Hippocampal formation (tissue), 2 donors: Measurements from ENCODE around the gene TMEM63A.
"Not testable (repeated sequence)": the region's sequence is repeated elsewhere in the genome, so short reads cannot be mapped to it uniquely, and the experiment has no call there.

Source experiments
- DNase-seq, 2 donors: peaks; one replicate each; lab custom pipeline; 2025; lab: John Stamatoyannopoulos, UW

TMEM63A gene

DNA sequence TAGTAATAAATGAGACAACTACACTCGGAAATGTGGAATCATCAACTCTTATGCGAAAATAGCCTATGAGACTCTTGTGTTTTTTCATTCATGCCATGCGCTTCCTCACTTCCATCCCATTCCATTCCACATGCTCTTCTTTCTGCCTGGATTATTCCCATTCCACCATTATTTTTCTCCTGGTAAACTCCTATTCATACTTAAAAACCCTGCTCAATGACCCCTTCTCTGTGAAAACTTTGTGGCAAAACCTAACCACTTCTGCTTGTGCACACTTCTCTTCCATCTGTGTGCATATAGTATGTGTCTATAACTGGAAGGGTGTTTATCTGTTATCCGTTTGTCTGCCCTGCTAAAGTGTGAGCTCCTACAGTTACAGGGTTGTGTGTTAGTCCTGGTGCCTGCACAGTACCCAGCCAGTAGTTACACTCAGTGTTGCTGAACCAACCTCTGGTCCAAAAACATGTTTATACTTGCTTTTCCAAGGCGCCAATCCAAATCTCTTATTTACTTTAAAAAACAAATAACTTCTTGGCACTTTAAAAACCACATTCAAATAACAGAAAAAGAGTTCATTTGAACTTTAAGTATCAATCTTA, 61.6 kb downstream of the TMEM63A start:
- no peak for DNase-seq

DNA sequence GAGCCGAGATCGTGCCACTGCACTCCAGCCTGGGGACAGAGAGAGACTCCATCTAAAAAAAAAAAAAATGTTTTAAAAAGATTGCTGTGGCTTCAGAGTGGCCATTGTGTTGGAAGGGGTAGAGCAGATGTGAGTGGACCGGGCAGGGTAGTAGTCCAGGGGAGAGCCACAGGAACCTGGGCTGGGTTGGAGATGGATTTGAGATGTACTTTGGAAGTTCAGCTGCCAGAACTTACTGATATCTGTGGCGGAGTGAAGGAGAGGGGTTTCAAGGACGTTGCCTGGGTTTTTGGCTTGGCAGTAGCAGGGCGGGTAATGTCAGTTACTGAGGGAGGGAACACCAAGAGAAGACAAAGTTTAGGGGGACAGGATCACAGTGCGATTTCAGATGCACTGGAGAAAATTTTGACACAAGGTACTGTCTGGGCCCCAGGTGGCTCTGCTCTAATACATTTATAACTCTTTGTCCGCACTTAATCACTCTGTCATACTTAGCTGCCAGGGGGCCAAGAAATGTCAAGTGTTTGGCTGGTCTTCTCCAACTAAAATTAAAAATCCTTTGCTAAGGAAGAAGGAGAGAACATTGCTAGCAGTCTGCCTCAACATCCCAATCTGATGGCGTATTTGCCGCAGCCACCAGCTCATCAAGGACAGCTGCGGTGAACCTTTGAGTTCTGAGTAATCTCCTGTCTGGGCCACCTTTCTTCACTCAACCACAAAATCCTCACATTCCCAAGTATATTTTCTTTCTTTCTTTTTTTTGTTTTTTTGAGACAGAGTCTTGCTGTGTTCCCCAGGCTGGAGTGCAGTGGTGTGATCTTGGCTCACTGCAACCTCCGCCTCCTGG, 62.6 kb downstream of the TMEM63A start:
- no peak for DNase-seq

DNA sequence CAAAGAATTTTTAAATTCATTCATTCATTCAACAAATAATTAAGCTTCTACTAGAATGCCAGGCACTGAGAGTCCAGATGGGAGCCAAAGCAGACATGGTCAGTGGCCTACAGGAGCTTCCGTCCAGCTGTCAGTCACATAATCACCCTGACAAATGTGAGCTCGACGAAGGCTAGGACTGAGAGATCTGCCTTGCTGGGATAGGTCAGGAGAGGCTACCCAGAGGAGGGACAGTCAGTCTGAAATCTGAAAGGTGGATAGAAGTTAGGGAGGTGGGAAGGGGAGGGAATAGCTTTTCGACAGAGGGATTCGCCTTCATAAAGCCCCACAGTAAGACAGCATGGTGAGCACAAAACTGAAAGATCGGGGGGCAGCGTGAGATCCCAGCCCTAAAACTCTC, 64.0 kb downstream of the TMEM63A start:
- no peak for DNase-seq

DNA sequence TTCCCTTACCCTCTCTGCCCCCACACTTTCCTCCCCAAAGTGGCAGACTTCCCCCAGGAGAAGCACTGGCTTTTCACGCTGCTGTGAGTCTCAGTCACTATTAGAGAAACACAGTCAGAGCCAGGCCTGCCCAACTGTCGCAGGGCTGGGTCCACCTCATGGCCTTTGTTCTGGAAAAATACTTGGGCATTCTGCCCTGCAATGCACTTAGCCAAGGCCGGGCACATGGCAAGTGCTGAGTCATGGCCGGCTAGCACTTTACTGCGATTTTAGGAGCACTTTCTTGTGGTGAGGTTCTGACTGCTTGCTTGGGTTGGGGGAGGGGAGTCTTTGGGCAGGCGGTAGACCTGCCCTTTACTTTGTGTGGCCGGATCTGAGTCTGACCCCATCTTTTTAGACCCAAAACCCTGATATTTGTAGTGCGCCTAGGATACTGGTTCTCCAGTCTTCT, 64.5 kb downstream of the TMEM63A start:
- peak; percentile 78 to 80 for DNase-seq

DNA sequence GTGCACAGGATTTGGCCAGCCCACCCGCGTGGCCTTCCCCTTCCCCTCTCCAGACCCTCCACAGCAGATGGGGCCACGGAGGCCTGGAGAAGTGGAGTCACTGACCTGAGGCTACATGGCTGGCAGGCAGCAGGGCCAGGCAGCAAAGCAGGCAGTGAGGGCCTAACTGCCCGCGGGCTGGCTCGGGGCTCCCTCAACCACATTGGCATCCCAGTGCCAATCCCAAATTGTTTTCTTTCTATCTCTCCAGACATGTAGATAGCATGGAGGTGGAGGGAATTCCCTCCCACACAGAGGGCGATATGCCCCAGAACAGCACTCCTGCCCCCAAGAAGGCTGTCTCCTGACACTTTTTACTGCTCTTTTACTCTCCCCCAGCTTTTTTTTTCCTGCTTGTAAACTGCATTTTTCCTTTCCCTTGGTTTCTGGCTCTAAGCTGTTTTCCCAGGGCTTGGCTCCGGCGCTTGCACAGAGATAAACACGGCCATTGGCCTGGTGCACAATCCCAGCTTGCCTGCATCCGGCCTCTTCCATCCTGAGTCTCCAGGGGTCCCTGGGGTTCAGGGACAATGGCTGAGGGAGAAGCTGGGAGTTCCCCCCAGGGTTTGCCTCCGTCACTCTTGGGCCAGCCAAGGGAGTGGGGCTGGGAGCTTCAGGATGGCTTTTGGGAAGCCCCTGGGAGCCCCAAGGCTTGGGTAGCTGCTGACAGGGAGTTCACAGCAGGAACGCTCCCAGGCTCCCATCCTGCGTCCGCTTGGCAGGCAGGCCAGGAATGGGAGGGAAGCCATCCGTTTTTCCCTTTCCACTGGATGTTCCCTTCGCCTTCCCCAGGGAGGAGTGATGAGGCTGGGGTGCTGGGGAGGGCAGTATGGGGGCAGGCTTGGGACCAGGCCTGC, 65.3 kb downstream of the TMEM63A start:
- DNase-seq, result no peak

DNA sequence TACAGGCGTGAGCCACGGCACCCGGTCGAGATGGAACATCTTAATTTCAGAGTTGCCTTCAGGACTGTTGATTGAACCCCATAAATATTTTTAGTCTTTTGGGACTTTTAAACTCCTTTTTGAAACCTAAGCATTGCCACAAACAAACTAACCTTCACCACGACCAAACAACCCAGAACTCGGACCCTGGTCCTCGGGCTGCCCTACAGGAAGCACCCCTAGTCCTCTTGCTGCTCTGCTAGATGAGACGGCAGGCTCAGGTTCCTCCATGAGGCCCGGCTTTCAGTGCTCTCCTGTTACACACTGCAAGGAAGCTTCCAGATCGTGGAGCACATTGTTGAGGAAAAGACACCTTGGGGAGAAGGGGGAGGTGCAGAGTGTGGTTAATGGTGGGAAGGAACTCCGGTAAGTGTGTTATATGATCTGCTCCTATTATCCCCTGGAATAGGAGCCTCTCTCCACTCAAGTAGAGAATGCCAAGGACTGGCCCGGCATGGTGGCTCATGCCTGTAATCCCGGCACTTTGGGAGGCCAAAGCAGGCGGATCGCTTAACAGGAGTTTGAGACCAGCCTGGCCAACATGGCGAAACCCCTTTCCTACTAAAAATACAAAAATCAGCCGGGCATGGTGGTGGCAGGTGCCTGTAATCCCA, 66.5 kb downstream of the TMEM63A start:
- DNase-seq, result no peak

DNA sequence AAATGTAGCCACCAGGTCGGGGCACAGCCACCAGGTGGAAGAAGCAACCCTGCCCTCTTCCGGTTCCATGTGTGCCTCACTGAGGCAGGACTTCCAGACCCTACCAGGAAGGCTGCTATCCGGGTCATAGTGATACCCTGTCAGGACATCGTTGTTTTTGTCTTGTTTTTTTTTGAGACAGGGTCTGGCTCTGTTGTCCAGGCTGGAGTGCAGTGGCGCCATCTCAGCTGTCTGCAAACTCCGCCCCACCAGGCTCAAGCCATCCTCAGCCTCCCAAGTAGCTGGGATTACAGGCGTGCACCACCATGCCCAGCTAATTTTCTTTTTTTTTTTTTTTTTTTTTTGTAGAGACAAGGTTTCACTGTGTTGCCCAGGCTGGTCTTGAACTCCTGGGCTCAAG, 67.1 kb downstream of the TMEM63A start:
- DNase-seq, result not testable (repeated sequence)

DNA sequence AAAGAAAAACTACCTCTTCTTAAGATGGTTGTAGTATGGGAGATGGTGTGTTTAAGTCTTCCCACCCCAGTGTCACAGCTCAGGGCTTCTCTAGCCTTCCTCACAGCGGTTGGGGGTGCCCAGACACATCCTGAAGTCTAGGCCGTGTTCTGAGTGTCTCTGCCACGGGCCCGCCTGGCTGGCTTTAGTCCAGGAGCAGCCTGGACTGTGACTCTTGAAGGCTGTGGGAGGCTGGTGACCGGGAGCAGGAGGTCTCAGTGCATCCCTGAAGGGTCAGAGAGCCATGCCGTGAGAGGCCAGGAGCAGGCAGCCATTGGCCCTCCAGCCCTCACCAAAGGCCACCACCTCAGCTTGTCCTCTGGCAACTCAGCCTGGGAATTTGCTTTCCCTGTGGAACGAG, 67.8 kb downstream of the TMEM63A start:
- DNase-seq, result no peak

DNA sequence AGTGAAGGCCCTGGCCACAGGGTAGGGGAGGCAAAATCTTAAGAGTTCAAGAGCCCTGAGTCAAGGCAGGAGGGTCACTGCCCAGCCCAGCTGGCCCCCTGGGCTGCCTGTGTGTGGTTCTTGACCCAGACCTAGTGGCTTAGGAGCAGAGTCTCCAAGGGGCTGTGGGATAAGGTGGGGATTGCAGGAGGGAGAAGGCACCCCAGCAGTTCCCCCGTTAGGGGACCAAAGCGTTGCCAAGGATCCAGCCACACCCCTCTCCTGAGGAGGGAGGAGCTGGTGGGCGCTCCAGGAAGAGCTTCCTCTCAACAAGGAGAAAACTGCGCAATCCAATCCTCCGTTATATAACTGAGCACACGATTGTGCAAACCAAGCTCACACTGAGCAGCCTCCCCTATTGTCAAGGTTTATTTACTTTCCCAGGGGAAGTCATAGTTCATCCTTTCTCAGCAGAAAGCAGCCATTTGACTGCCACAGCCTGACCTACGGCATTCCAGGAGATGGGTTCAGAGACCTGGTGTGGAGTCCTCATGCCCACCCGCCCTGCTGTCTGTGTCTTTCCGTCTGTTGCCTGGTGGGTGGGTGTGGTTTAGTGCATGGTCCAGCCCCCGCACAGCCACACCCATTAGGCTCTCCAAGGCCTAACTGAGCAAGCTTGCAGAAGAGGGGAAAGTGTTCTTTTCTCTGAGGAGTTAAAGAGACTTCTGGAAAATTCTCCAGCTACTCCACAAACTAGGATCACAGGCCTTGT, 68.8 kb downstream of the TMEM63A start:
- no peak for DNase-seq

DNA sequence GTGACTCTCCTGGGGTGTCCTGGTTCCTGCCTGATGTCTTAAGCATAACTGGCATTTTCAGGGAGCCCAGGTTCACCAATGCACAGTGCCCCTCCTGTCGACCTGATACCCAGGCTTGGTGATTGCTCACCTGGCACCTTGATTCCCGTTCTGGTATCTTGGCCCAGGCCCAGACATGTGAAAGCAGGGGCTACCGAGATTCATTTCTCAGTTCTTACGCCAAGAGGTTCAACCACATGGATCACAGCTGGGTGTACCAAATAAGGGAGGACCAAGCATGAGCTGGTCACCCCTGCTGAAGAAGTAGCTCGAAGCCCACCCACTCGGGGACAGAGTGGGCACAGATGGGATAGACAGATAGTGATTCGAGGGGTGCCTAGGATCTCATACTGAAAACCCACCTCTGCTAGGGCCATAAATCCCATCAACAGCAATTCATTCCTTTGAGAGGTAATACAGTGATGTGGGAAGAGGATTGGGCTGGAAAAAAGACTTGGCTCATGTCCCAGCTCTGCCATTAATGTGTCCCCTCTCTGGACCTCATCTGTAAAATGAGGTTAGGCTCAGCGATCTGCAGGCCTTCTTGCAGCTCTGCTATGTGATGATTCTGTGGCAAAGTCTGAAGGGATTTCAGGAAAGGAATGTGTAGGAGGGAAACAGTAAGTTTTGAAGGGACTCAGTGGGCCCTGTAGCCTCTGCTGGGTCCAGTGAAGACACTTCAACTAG, 69.5 kb downstream of the TMEM63A start:
- DNase-seq, result no peak

DNA sequence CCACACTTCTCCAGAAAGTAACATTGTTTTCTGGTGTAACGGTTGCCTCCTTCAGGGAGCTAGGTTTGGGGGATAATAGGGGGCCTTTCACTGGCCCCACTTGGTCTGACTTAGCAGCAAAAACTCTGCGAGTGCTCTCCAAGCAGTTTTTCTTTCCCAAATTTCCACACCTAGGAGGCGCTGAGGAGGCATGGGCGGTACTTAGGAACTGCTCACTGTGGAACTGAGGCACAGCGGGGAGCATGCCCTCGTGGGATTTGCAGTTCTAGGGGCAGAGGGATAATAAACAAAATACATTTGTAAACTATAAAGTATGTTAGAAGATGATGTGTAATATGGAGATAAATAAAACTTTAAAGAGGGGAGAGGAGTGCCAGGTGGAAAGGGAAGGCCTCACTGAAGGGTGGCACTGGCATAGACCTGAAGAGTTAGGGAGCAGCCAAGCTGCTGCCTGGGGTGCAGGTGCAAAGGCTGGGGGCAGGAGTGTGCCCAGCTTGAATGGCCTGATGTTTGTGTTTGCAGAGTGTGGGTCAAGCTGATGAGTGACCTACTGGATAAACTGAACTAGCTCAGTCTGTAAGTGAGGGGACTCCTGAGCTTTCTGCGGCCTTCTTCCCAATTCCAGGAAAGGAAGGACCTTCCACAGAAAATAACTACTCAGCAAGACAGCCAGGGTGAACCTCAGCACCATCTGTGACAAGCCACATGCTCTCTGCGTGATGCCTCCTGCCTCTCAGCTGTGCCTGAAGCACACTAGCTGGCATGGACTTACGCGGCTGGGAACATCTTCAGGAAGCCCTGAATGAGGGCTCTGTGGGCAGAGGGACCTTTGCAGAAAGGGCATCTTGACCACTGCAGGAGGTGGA, 70.3 kb downstream of the TMEM63A start:
- peak in 1 of 2 donors; percentile 29 for DNase-seq

DNA sequence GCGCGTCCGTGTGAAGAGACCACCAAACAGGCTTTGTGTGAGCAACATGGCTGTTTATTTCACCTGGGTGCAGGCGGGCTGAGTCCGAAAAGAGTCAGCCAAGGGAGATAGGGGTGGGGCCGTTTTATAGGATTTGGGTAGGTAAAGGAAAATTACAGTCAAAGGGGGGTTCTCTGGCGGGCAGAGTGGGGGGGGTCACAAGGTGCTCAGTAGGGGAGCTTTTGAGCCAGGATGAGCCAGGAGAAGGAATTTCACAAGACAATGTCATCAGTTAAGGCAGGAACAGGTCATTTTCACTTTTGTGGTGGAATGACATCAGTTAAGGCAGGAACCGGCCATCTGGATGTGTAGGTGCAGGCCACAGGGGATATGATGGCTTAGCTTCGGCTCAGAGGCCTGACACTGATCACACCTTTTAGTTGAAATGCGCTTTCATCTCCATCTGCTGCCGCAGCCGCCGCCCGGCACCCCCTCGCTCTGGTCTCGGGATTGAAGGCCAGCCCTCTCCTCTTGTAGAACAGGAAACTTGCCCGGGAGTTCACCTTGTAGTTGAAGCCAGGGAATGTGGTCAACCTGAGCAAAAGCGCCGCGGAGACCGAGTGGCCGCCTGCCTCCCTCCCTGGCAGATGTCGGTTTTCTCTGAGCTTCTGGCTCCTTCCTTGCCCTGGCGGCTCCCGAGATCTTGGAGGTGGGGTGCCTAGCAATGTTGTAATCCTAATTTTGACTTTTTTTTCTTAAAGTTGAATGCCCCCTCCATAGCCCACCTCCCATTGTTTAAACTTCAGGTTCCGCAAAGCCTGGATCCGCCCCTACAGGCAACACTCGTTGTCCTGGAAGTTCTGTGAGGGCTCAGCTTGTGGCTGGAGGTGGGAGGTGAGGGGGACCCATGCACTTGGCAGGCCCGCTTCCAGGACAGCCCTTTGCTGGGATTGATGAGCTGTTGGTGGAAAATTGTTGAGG, 71.3 kb downstream of the TMEM63A start:
- not testable (repeated sequence) for DNase-seq

DNA sequence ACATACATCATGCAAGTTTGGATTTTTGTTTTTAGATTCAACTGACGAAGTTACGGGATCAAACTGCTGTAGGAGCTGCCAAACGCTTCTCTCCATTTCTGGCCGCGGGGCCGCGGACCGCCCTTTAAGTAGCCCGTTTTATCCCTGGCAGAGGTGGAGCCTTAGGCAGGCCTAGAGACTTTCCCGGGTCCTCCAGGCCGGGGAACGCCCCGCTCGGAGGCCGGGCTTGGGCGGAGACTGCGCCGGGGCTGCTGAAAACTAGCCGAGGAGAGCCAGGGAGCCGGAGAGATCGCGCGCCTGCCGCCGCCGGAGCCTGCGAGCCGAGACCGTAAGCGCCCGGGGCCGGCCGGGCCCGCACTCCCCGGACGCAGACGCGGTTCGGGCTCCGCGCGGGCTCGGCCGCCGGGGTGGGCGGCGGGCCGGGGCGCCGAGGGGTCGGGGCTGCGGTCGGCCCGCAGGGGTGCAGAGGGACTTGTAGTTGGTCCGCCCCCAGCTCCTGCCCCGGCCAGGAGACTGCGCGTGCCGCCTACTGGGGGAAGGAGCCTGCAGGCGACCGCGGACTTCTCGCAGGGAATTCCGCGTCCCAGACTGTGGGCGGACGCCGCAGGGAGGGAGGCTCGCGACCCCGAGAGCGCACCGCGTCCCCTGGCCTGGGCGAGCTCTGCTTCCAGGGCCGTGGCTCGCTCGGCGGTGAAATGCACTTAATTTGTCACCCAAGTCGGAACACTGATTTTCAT, 72.2 kb downstream of the TMEM63A start, which contains the start of gene EPHX1:
Gene EPHX1, plus strand, starts transcription at position 283 of the 737 bp plus-strand sequence. CDS start 18,606 bp downstream, outside the sequence.
- peak; percentile 86 to 90 for DNase-seq

DNA sequence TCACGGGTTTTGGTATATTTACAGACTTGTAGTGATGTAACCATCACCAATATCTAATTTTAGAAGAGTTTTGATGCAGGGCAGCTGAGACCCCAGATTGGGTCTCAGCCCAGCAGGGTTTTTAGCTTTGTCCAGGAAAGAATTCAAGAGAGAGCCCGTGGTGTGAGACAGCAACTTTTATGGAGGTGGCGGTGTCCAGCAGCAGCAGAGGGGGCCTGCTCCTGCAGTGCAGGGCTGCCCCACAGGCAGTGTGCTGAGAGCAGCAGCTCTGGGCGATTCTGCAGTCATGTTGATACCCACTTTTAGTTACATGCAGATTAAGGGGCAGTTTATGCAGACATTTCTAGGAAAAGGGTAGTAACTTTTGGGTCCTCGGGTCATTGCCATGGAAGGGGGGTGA, 74.0 kb downstream of the TMEM63A start:
- no peak for DNase-seq

DNA sequence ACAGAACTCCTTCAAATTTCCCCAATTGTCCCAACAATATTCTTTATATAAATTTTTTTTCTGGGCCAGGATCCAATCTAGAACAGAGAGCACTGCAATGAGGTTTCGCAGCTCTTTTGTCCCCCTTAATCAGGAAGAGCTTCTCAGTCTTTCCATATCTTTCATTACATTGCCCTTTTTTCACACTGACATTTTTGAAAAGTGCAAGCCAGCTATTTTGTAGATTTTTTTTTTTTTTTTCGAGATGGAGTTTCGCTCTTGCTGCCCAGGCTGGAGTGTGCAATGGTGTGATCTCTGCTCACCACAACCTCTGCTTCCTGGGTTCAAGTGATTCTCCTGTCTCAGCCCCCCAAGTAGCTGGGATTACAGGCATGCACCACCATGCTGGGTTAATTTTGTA, 75.4 kb downstream of the TMEM63A start:
- not testable (repeated sequence) for DNase-seq

DNA sequence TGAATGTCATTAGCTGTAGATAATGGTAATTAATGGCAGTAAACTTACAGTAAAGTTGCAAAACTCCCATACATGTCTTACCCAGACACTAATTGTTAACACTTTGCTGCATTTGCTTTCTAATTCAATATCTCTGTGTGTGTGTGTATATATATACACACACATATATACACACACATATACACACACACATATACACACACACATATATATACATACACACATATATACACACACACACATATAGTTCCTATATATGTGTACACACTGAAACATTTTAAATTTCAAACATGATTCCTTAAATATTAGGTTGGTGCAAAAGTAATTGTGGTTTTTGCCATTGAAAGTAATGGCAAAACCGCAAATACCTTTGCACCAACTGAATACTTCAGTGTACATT, 75.9 kb downstream of the TMEM63A start:
- DNase-seq, result no peak

DNA sequence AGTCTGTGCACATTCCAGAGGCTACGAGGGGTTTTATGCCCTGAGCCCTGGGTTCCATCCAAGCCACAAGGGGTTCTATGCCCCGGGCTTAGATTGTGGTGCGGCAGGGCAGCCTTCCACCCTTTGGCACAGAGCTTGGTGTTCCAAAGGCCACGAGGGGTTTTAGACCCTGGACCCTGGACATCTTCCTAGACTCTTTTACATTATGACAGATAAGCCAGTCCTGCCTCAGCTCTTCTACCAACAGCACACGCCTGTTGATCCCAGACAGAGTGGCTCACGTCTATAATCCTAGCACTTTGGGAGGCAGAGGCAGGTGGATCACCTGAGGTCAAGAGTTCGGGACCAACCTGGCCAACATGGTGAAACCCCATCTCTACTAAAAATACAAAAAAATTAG, 81.0 kb downstream of the TMEM63A start:
- not testable (repeated sequence) for DNase-seq
